Ishikawa (cell line): Measurements from ENCODE around the gene MTA2.

ENCODE experiments used
- CEBPB ChIP-seq: IDR thresholded peaks from 2 replicates; pipeline ENCODE4 v1.6.1; 2012
- CREB1 ChIP-seq: IDR thresholded peaks from 2 replicates; pipeline ENCODE4 v1.6.1; 2012; ENCODE audit warnings: low read depth
- EGR1 ChIP-seq: IDR thresholded peaks from 2 replicates; pipeline ENCODE4 v1.6.1; 2012
- EP300 ChIP-seq: IDR thresholded peaks from 2 replicates; pipeline ENCODE4 v1.6.1; 2012; ENCODE audit warnings: borderline replicate concordance
- FOXM1 ChIP-seq: IDR thresholded peaks from 2 replicates; pipeline ENCODE4 v1.6.1; 2012; ENCODE audit warnings: low read depth, borderline replicate concordance
- MAX ChIP-seq: IDR thresholded peaks from 2 replicates; pipeline ENCODE4 v1.6.1; 2012
- NFIC ChIP-seq: IDR thresholded peaks from 2 replicates; pipeline ENCODE4 v1.6.1; 2012
- RAD21 ChIP-seq: IDR thresholded peaks from 2 replicates; pipeline ENCODE4 v1.6.1; 2012; ENCODE audit warnings: low read depth
- REST ChIP-seq: IDR thresholded peaks from 2 replicates; pipeline ENCODE4 v1.6.1; 2012; ENCODE audit warnings: low read depth, mild to moderate bottlenecking
- TAF1 ChIP-seq: IDR thresholded peaks from 2 replicates; pipeline ENCODE4 v1.6.1; 2012; ENCODE audit warnings: low read depth, mild to moderate bottlenecking
- TCF12 ChIP-seq: IDR thresholded peaks from 2 replicates; pipeline ENCODE4 v1.6.1; 2012; ENCODE audit warnings: low read depth
- TEAD4 ChIP-seq: IDR thresholded peaks from 2 replicates; pipeline ENCODE4 v1.6.1; 2012
- USF1 ChIP-seq: IDR thresholded peaks from 2 replicates; pipeline ENCODE4 v1.6.1; 2012
- YY1 ChIP-seq: IDR thresholded peaks from 2 replicates; pipeline ENCODE4 v1.6.1; 2012; ENCODE audit warnings: low read depth
- ZBTB7A ChIP-seq: IDR thresholded peaks from 2 replicates; pipeline ENCODE4 v1.6.1; 2012; ENCODE audit warnings: low read depth

MTA2 gene

GRCh38 chr11:62604460-62605120 lies 2.9 kb upstream of the MTA2 start:
- no peak for TF ChIP-seq ZBTB7A
- no peak for TF ChIP-seq TEAD4

- TF ChIP-seq YY1 (no peak), ZBTB7A (no peak), CEBPB (no peak), TAF1 (no peak), FOXM1 (no peak), MAX (no peak), REST (no peak), TCF12 (no peak), EP300 (no peak), RAD21 (no peak), EGR1 (no peak), USF1 (no peak), TEAD4 (no peak), CREB1 (no peak), NFIC (no peak)
Observed at GRCh38 chr11:62603776-62604299, 2.2 kb upstream of the MTA2 start.

- TF ChIP-seq CEBPB (no peak), YY1 (no peak), MAX (no peak), FOXM1 (no peak), CREB1 (no peak), TEAD4 (no peak), EGR1 (no peak), RAD21 (no peak), ZBTB7A (no peak), REST (no peak), USF1 (no peak), EP300 (no peak), TCF12 (no peak), TAF1 (no peak), NFIC (no peak)
Observed at GRCh38 chr11:62603072-62603408, 1.4 kb upstream of the MTA2 start.

- TF ChIP-seq MAX: peak; percentile 98
- TF ChIP-seq NFIC: 0 out of 2 replicates have a peak, but pooled peaks have one; percentile 6
- TF ChIP-seq REST: no peak
- TF ChIP-seq TCF12: no peak
- no peak for TF ChIP-seq EP300
- no peak for TF ChIP-seq TEAD4
- no peak; the same call in 1 of the 2 replicates for TF ChIP-seq CREB1
- TF ChIP-seq FOXM1: no peak
- no peak for TF ChIP-seq RAD21
- no peak for TF ChIP-seq CEBPB
- TF ChIP-seq ZBTB7A: 0 out of 2 replicates have a peak, but pooled peaks have one; percentile 36
- TF ChIP-seq USF1: peak; percentile 94
- TF ChIP-seq YY1: no peak
- TF ChIP-seq EGR1: no peak
- no peak for TF ChIP-seq TAF1
Observed at GRCh38 chr11:62602141-62603071, 741 bp upstream of the MTA2 start.
